Ramos (cell line): ENCODE measurements around the gene HOXD8.

Experiments
- in situ Hi-C: fragments of 300-500 bp; cut with MboI; formaldehyde crosslinking; loops from one replicate; pipeline ENCODE4 v1.14.3; 2022; ENCODE audit warnings: low sequenced_read_pairs; ENCODE audit not compliant: unreplicated experiment

HOXD8 gene

DNA sequence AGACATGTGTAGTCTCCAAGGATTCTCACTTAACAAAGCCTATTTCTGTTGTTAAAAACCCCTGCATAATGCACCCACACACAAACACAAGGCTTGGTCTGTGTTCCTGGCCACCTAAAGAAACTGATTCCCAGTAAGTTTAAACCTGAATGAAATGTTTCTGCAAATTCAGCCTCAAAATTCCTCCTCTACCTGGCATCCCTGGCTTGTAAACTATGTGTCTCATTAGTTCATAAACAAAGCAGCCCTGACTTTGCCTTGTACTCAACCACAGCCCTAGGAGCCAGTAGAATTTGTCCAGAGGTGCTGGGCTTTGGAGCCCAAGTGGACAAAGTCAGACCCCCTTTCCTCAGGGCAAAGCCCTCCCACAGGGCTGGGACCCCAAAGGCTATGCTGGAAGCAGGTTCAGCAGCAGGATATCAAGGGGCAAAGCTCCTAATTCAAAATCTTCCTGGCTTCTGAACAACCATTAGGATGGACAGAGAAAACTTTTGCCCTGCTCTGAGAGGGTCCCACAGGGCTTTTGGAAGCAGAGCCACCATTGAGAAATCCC lies 39.6 kb upstream of the HOXD8 start:
- in situ Hi-C loops: loop anchor here (10.0 kb wide), 1 partner anchor 405 kb away; no protein-coding TSS in a partner anchor

DNA sequence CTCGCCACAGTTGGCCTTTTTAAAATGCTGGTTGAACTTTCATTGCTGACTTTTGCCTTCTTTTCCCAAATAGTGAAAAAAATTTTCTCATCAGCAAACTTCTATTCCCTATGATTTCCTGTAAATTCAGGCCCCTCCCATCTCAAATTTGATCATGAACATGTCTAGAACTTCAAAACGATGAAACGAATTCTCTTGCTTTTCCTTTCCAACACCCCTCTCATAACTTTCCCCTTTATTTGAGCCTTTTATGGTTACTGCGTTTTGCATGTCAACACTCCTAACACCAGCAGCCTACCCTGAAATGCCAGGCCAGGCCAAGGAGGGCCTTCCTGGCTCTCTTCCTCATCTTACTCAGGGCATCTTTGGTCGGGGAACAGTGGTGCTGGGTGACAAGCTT lies 38.6 kb upstream of the HOXD8 start:
- in situ Hi-C loops: loop anchor here (10.0 kb wide), 1 partner anchor 406 kb away; no protein-coding TSS in a partner anchor

DNA sequence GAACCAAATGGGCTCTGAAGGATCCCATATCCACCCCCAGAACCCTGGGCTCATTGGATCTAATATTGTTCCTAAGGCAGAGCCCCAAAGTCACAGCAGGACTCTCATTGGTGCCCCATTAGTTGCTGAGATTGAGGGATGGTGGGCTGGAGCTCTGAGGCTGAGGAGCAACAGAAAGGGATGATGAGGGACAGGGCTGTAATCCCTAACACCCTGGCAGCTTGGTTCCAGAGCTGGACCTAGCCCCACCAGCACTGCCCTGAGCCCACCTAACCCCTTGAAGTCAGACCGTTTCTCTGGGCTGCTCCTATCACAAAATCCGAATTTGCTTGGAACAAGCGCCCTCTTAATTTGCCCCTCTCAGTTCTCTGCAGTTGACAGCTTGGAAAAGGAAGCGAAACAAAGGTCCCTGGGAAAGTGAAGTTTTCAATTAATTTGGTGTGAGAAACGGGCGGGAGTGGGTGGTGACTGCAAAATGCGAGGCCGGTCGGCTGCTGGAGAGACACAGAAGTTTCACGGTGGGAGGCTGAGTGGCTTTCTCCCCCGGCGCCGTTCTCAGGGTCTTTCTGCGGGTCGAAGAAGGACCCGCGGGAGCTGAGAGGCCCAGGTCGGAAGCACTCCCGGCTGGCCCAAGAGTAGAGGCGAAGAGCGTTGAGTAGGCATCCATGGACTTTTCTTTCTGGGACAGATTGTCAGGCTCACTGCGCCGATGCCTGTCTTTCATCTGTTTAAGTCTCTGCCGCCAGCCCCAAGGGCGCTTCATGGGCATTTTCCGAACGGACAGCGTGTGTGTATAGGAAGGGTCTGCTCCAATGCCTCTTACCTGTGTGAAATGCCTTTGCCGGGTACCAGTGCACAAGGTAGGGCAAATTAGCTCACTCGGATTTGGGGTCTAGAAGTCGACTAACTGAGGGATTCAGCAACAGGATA lies 37.9 kb upstream of the HOXD8 start:
- in situ Hi-C loops: loop anchor here (10.0 kb wide), 1 partner anchor 407 kb away; no protein-coding TSS in a partner anchor

DNA sequence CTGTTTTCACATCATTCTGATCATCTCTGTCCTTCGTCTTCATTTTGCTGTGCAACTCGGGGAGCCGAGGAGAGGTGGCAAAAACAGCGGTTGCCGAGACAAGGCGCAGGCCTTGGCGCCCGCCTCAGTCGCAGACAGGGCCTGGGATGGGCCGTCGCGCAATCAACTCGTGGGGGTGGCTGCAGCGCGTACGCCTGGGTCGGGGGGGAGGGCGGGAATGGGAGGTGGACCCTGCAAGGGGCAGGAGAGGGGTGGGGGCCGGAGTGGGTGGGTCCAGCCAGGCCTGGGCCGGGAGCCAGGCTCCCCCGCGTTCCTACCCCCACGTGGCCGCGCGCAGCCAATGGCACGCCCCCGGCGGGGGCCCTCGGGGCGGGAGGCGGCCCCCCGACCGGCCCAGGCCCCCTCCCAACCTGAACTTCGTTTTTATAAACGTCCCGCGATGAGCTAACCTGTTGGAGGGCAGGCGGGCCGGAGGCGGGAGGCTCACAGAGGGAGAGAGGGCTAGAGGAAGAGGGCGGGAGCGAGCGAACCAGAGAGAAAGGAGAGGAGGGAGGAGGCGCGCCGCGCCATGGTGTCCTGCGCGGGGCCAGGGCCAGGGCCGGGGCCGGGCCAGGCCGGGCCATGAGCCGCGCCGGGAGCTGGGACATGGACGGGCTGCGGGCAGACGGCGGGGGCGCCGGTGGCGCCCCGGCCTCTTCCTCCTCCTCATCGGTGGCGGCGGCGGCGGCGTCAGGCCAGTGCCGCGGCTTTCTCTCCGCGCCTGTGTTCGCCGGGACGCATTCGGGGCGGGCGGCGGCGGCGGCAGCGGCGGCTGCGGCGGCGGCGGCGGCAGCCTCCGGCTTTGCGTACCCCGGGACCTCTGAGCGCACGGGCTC lies 37.0 kb upstream of the HOXD8 start, which contains the start of gene HOXD13:
Gene HOXD13 (plus strand): TSS at position 452 of the 875 bp plus-strand sequence. CDS start 170 bp downstream, at position 622.
- in situ Hi-C loops: loop anchor here (10.0 kb wide), 1 partner anchor 408 kb away; no protein-coding TSS in a partner anchor

DNA sequence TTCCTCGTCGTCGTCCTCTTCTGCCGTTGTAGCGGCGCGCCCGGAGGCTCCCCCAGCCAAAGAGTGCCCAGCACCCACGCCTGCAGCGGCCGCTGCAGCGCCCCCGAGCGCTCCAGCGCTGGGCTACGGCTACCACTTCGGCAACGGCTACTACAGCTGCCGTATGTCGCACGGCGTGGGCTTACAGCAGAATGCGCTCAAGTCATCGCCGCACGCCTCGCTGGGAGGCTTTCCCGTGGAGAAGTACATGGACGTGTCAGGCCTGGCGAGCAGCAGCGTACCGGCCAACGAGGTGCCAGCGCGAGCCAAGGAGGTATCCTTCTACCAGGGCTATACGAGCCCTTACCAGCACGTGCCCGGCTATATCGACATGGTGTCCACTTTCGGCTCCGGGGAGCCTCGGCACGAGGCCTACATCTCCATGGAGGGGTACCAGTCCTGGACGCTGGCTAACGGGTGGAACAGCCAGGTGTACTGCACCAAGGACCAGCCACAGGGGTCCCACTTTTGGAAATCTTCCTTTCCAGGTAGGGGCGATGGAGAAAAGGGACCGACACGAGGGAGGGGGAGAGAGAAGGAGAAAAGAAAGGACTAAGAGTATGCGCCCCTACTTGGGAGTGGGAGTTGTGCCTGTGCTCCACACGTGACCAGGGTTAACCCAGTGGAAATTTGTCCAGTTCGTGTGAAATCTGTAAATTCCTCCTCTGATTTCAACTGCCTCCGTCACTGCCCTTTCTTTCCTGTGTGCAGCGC lies 36.2 kb upstream of the HOXD8 start:
- in situ Hi-C loops: loop anchor here (10.0 kb wide), 1 partner anchor 409 kb away; no protein-coding TSS in a partner anchor

DNA sequence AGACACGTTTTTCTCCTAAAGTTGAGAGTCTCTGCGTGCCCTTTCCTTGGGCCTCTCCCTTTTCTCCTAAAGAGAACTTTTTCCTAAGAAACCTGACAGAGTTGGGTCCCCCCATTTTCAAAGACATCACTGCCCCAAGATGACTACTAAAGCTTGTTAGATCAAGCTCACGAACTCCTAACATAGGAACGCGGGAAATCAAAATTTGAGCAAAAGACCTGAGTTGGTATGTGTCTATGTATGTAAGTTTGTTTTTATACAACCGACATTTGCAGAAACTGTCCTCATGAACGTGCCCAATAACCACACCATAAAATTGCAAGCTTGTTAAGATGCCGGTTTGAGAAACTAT lies 35.6 kb upstream of the HOXD8 start:
- in situ Hi-C loops: loop anchor here (10.0 kb wide), 1 partner anchor 409 kb away; no protein-coding TSS in a partner anchor

DNA sequence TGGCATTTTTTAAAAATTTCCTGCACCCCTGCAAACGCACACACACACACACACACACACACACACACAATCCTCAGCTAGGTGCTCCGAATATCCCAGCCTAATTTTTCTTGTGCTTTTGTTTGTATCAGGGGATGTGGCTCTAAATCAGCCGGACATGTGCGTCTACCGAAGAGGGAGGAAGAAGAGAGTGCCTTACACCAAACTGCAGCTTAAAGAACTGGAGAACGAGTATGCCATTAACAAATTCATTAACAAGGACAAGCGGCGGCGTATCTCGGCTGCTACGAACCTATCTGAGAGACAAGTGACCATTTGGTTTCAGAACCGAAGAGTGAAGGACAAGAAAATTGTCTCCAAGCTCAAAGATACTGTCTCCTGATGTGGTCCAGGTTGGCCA lies 35.2 kb upstream of the HOXD8 start:
- in situ Hi-C loops: loop anchor here (10.0 kb wide), 1 partner anchor 410 kb away; no protein-coding TSS in a partner anchor

DNA sequence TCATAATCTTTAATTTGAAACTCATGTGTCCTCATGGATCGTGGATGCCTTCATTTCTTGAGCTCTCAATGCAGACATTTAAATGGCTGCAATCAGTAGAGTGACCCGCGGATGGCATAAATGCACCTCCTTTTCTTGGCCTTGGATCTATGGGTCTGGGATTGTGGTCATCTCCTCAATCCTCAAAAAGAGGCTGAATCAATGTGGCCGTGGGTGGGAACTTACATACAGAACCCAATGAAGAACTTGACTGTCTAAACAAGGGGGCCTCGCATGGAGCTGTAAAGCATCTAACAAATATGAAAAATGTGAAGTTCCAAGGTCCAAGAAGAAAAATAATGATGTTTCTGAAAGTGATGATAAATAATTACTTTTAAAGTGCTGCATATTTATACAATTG lies 34.1 kb upstream of the HOXD8 start:
- in situ Hi-C loops: loop anchor here (10.0 kb wide), 1 partner anchor 411 kb away; no protein-coding TSS in a partner anchor

DNA sequence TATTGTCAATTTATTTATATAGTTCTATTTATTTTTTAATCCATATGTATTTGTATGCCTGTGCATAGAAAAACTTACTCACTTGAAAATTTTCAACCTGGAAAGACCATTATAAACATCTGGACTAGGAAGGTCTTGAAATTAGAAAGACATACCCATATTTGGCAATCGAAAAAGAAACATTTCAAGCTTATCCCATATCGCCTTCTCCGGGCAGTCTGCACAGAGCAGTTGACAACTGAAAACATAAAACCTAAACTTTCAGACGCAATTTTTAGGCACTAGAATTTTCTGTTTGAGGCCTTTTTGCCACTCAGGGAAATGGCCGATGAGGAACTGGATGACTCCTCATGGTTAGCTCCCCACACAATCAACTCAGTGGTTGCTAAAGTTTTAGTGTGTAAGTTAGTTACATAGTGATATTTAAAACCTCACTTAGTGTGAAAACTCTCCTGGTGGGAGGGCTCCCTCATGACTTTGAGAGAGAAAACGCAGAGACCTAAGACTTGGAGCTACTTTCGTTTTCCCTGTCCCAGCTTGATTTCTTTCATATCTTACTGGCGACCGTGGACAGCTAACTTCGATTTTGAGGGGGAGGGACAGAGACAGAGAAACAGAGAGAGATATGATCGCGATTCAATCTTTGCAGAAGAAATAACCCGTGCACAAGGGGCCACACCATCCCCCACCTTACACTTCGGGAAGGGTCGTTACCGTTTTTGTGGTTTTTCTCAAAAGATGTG lies 33.1 kb upstream of the HOXD8 start:
- in situ Hi-C loops: loop anchor here (10.0 kb wide), 1 partner anchor 412 kb away; no protein-coding TSS in a partner anchor

DNA sequence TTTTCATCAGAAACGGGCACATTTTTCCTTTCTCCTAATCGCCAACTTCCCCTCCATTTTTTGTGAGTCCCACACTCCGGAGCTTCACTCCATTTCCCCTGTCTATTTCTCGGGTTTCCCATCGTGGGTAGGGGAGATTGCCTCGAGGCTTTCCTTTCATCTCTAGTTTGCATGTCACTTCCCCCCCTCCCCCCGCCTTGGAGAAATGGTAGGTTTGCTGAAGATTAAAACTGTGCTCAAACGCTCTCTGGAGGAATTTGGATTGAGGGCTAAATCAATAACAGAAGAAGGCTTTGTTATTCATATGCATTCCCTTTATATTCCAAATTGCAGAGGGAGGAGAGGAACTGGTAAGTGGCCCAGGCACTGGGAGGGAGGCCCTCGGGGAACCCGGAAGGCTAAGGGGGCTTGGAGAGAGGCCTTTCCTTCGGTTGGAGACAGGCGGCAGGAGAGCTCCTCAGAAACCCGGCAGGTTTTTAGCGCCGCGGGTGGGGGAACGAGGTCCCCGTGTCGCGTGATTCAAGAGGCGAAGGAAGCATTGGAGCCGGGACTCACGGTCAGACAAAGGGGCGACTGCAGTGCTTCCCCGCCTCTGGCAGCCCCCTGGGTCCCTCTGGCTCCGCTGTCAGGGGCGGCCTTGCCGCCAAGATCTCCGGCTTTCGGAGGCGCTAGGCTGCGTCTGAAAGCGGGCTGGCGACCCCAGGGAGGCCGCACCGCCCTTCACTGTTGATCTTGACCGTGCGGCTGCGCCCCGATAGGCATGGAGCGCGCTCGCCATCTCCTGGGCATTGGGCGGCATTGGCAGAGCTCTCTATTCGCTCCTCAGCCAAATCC lies 32.3 kb upstream of the HOXD8 start:
- in situ Hi-C loops: loop anchor here (10.0 kb wide), 1 partner anchor 412 kb away; no protein-coding TSS in a partner anchor

DNA sequence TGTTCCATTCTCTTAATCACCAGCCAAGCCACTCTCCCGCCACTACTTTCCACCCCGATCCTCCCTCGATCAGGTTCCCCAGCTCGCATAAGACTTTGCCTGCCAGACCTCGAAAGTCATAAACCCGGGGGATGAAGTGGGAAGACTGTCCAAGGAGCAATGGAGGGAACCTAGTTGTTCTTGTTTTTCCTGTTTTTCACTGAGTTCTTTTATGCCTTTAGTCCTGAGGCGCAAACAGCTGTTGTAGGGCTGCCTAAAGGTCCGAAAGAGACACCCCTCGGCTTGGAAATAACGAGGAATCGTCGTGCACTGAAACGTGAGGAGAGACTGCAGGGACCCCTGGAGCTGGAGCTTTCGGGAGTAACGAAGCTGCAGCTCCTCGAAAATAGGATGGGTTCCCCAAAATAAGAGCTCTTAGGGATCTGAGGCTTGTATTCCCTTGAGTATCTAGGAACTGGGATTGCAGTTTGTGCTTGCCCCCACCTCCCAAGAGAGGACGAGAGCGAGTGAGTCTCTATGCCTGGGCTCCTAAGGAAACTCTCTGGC lies 31.6 kb upstream of the HOXD8 start:
- in situ Hi-C loops: loop anchor here (10.0 kb wide), 1 partner anchor 413 kb away; no protein-coding TSS in a partner anchor

DNA sequence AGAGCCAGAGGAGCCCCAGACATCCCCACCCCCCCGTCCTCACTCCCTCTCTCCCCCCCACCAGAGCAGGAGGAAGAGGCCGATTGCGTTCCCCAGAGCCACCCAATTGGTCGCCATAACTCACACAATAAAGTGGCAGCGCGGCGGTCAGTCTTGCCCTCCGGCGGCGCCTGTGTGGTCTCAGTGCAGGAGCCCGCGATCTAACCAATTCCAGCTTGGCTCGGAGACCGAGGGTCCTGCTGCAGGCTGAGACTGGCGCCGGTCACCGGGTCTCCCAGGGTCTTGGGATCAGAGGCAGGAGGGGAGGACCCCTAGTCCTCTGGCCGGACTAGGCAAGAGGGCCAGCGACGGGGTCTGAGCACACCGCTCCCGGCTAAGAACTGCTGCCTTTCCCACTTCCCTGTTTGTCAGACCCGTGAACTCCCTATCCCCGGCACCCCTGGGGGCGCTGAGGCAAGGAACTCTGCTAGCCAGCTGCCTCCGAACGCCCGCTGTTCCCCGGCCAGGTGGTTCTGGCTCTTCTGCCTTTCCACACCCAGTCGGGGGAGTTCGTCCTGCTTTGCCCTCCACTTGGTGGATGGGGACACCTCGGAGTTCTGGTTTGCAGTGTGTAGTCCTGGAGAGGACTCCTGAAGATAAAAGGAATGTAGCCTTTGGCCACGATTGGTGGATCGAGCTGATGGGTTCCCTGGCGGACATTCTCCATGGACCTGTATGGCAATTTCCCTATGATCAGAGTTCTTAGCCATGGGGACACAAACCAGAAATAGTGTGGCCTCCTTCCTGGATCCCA lies 30.9 kb upstream of the HOXD8 start:
- in situ Hi-C loops: loop anchor here (10.0 kb wide), 1 partner anchor 414 kb away; no protein-coding TSS in a partner anchor

DNA sequence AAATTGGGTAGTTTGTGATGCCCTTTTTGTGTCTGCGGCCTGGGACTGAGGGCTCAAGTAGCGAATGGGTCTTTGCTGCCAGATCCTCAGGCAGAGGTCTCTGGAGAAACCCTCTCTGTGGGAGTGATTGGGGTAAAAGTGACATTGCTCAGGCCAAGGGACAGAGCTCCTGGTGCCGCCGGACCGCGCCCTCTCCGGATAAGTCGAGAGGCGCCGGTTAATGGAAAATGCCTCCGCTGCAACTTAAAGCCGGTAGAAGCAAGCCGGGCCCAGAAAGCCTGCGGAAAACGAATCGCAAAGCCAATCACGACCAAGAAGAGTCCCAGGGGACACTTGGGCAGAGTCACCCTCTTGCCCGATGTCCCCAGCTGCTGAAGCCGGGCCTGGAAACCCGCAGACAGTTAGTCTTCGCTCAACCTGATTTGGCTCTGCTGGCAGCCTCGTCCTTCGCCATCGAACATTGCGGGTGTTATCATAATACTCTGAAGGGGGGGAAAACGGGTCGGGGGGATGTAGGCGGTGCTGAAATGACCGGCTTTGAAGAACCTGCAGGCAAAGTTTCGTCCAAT lies 30.3 kb upstream of the HOXD8 start:
- in situ Hi-C loops: loop anchor here (10.0 kb wide), 1 partner anchor 414 kb away; no protein-coding TSS in a partner anchor

DNA sequence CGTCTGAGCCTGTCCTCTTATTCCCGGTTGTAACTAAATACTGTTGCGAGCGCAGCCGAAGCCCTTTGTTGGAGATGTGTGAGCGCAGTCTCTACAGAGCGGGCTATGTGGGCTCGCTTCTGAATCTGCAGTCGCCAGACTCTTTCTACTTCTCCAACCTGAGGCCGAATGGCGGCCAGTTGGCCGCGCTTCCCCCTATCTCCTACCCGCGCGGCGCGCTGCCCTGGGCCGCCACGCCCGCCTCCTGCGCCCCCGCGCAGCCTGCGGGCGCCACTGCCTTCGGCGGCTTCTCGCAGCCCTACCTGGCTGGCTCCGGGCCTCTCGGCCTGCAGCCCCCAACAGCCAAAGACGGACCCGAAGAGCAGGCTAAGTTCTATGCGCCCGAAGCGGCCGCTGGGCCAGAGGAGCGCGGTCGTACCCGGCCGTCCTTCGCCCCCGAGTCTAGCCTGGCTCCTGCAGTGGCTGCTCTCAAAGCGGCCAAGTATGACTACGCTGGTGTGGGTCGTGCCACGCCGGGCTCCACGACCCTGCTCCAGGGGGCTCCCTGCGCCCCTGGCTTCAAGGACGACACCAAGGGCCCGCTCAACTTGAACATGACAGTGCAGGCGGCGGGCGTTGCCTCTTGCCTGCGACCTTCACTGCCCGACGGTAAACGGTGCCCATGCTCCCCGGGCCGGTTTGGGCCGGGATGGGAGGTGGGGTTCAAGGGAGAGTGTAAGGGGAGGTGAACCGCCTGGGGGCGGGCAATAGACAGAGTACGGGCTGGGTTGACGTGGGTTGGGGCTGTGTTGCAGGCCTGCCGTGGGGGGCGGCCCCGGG lies 29.6 kb upstream of the HOXD8 start, which contains the start of gene HOXD12:
Gene HOXD12 (plus strand): TSS at position 68 of the 819 bp plus-strand sequence. CDS start 7 bp downstream, at position 75.
- in situ Hi-C loops: loop anchor here (10.0 to 25.0 kb wide), 2 partner anchors 415 to 738 kb away; no protein-coding TSS in a partner anchor

DNA sequence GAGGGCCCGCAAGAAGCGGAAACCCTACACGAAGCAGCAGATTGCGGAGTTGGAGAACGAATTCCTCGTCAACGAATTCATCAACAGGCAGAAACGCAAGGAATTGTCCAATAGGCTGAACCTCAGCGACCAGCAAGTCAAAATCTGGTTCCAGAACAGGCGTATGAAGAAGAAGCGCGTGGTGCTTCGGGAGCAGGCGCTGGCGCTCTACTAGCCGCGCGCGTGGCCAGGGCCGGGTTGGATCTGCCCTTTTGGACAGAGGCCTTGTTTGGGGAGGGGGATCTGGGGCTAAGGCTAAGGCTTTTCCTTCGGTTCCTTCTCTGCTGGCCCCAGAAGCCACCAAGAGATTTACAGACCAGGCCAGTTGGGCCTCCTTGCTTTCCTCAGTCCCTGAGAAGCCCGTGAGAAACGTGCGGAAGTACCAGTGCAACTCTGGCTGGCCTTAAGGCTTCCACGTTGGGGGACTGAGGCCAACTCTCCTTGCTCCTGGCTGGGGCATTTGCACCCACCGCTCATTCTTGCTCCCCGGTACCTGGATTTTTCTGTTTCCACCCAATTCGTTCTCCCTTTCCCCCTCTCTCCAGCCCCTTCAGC lies 28.9 kb upstream of the HOXD8 start:
- in situ Hi-C loops: loop anchor here (25.0 kb wide), 1 partner anchor 738 kb away; no protein-coding TSS in a partner anchor
